ENCODE results near the gene PLEKHG4B.

PLEKHG4B gene

DNA sequence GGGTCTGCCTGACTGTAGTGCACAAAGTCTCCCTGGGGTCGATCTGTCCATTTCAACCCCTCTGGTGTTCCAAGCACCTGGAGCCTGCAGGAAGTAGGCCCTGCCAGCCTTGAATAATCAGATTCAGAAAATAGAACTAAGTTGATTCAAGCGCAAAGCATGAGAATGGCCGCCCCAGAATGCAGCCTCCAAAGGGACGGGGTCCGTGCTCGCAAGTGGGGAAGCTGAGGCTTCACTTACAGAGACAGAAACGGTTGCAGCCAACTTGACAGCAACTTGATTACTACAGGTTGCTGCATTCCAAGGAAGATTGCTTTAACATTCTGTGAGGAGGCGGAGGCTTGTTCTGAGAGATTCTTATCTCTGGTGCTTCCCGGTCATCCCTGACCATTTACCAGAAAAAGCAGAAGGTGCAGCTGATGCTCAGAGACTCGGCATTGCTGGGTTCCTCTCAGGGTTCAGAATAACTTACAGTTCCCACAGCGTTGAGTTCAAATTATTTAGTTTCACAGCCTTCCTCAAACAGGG, 84.4 kb downstream of the PLEKHG4B start:
- WGBS, 2 experiments, result 93 to 96% methylated on average over 11 of the region's 11 CpGs
- Histone ChIP-seq H3K27me3 (ENCODE audit: control insufficient read depth, insufficient read depth, low read length, poor library complexity, severe bottlenecking) (no peaks in the 10 kb centered on the region), H3K4me1 (ENCODE audit: control insufficient read depth, insufficient read depth, low read length) (peaks cover 8% of the 10 kb centered on the region), H3K4me3 (ENCODE audit: insufficient read depth, low read depth, low read length) (no peak overlapping the region), H3K9me3 (ENCODE audit: control insufficient read depth, low read length) (no peaks in the 10 kb centered on the region), H3K36me3 (ENCODE audit: control insufficient read depth, insufficient read depth, low read length) (peaks cover 24% of the 10 kb centered on the region), H3K27ac (ENCODE audit: insufficient read depth, low read depth, low read length, poor library complexity, severe bottlenecking) (no peak overlapping the region)

- H3K4me1 ChIP-seq (ENCODE audit: control insufficient read depth, insufficient read depth, low read length), result peaks cover 8% of the 10 kb centered on the region
- no peak overlapping the region for H3K27ac ChIP-seq (ENCODE audit: insufficient read depth, low read depth, low read length, poor library complexity, severe bottlenecking)
- H3K4me3 ChIP-seq (ENCODE audit: insufficient read depth, low read depth, low read length), result no peak overlapping the region
- 98% methylated on average over 5 of the region's 5 CpGs for WGBS, 2 experiments
- no peaks in the 10 kb centered on the region for H3K9me3 ChIP-seq (ENCODE audit: control insufficient read depth, low read length)
- H3K36me3 ChIP-seq (ENCODE audit: control insufficient read depth, insufficient read depth, low read length), result peaks cover 27% of the 10 kb centered on the region
- no peaks in the 10 kb centered on the region for H3K27me3 ChIP-seq (ENCODE audit: control insufficient read depth, insufficient read depth, low read length, poor library complexity, severe bottlenecking)
Observed at GRCh38 chr5:178110-178509, 86.1 kb downstream of the PLEKHG4B start.

DNA sequence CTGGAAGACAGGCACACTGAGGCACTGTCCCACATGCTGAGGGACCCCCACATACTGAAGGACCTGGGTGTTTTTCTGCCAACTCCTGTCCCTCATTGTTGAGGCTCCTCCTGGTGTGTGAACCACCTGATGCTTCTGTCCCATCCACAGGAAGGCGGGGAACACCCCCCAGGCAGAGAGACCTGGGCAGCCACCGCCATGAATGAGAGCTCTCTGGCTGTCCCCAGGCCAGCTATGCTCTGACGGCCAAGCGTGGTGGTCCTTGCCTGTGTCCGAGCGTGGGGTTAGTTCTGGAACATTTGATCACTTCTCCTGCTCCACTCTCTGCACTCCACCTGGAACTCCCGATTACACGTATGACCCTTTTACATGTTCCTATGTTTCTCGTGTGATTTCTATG, 87.4 kb downstream of the PLEKHG4B start:
- 90% methylated on average over 9 of the region's 9 CpGs for WGBS, 2 experiments
- peaks cover 30% of the 10 kb centered on the region for H3K36me3 ChIP-seq (ENCODE audit: control insufficient read depth, insufficient read depth, low read length)
- H3K27ac ChIP-seq (ENCODE audit: insufficient read depth, low read depth, low read length, poor library complexity, severe bottlenecking), result no peak overlapping the region
- no peak overlapping the region for H3K4me3 ChIP-seq (ENCODE audit: insufficient read depth, low read depth, low read length)
- H3K9me3 ChIP-seq (ENCODE audit: control insufficient read depth, low read length), result no peaks in the 10 kb centered on the region
- H3K27me3 ChIP-seq (ENCODE audit: control insufficient read depth, insufficient read depth, low read length, poor library complexity, severe bottlenecking), result no peaks in the 10 kb centered on the region
- H3K4me1 ChIP-seq (ENCODE audit: control insufficient read depth, insufficient read depth, low read length), result peaks cover 8% of the 10 kb centered on the region

- peaks cover 33% of the 10 kb centered on the region for H3K36me3 ChIP-seq (ENCODE audit: control insufficient read depth, insufficient read depth, low read length)
- H3K27ac ChIP-seq (ENCODE audit: insufficient read depth, low read depth, low read length, poor library complexity, severe bottlenecking), result no peak overlapping the region
- peaks cover 8% of the 10 kb centered on the region for H3K4me1 ChIP-seq (ENCODE audit: control insufficient read depth, insufficient read depth, low read length)
- H3K27me3 ChIP-seq (ENCODE audit: control insufficient read depth, insufficient read depth, low read length, poor library complexity, severe bottlenecking), result no peaks in the 10 kb centered on the region
- no peak overlapping the region for H3K4me3 ChIP-seq (ENCODE audit: insufficient read depth, low read depth, low read length)
- no peaks in the 10 kb centered on the region for H3K9me3 ChIP-seq (ENCODE audit: control insufficient read depth, low read length)
- WGBS, 2 experiments, result 83 to 87% methylated on average over 13 of the region's 13 CpGs
Observed at GRCh38 chr5:180286-180918, 88.4 kb downstream of the PLEKHG4B start.

- Histone ChIP-seq H3K4me3 (ENCODE audit: insufficient read depth, low read depth, low read length) (no peak overlapping the region), H3K4me1 (ENCODE audit: control insufficient read depth, insufficient read depth, low read length) (peaks cover 8% of the 10 kb centered on the region), H3K9me3 (ENCODE audit: control insufficient read depth, low read length) (no peaks in the 10 kb centered on the region), H3K36me3 (ENCODE audit: control insufficient read depth, insufficient read depth, low read length) (peaks cover 33% of the 10 kb centered on the region), H3K27ac (ENCODE audit: insufficient read depth, low read depth, low read length, poor library complexity, severe bottlenecking) (no peak overlapping the region), H3K27me3 (ENCODE audit: control insufficient read depth, insufficient read depth, low read length, poor library complexity, severe bottlenecking) (no peaks in the 10 kb centered on the region)
- WGBS, 2 experiments, result 89% methylated on average over 9 of the region's 9 CpGs
Observed at GRCh38 chr5:181160-181559, 89.2 kb downstream of the PLEKHG4B start.

GRCh38 chr5:181566-181965, 89.6 kb downstream of the PLEKHG4B start:
- 95% methylated on average over 22 of the region's 22 CpGs for WGBS, 2 experiments
- no peak overlapping the region for H3K27ac ChIP-seq (ENCODE audit: insufficient read depth, low read depth, low read length, poor library complexity, severe bottlenecking)
- peaks cover 33% of the 10 kb centered on the region for H3K36me3 ChIP-seq (ENCODE audit: control insufficient read depth, insufficient read depth, low read length)

DNA sequence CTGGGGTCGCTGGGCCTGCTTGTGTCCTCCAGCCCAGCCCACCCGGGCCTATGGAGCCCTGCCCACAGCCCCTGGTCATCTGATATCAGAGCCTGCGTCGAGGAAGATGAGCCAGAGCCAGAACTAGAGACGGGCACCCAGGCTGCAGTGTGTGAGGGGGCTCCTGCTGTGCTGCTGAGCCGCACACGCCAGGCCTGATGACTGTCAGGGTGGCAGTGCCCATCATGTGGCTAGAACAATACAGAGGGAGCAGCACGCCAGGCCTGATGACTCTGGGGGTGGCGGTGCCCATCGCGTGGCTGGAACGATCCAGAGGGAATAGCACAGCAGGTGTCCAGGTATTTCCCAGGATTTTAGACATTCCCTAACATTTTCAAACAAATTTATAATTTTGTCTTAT, 90.2 kb downstream of the PLEKHG4B start:
- H3K27ac ChIP-seq (ENCODE audit: insufficient read depth, low read depth, low read length, poor library complexity, severe bottlenecking), result no peak overlapping the region
- H3K4me3 ChIP-seq (ENCODE audit: insufficient read depth, low read depth, low read length), result no peak overlapping the region
- no peaks in the 10 kb centered on the region for H3K9me3 ChIP-seq (ENCODE audit: control insufficient read depth, low read length)
- 96% methylated on average over 12 of the region's 12 CpGs for WGBS, 2 experiments
- H3K27me3 ChIP-seq (ENCODE audit: control insufficient read depth, insufficient read depth, low read length, poor library complexity, severe bottlenecking), result no peaks in the 10 kb centered on the region
- peaks cover 33% of the 10 kb centered on the region for H3K36me3 ChIP-seq (ENCODE audit: control insufficient read depth, insufficient read depth, low read length)
- peaks cover 8% of the 10 kb centered on the region for H3K4me1 ChIP-seq (ENCODE audit: control insufficient read depth, insufficient read depth, low read length)

More at GRCh38 chr5:181566-181965, 89.6 kb downstream of the PLEKHG4B start:
- Histone ChIP-seq H3K4me3 (ENCODE audit: insufficient read depth, low read depth, low read length) (no peak overlapping the region), H3K9me3 (ENCODE audit: control insufficient read depth, low read length) (no peaks in the 10 kb centered on the region), H3K4me1 (ENCODE audit: control insufficient read depth, insufficient read depth, low read length) (peaks cover 8% of the 10 kb centered on the region), H3K27me3 (ENCODE audit: control insufficient read depth, insufficient read depth, low read length, poor library complexity, severe bottlenecking) (no peaks in the 10 kb centered on the region)

- WGBS, 2 experiments, result 93 to 96% methylated on average over 6 to 7 of the region's 7 CpGs
- H3K4me3 ChIP-seq (ENCODE audit: insufficient read depth, low read depth, low read length), result no peak overlapping the region
- no peak overlapping the region for H3K27ac ChIP-seq (ENCODE audit: insufficient read depth, low read depth, low read length, poor library complexity, severe bottlenecking)
- H3K4me1 ChIP-seq (ENCODE audit: control insufficient read depth, insufficient read depth, low read length), result peaks cover 23% of the 10 kb centered on the region
- no peaks in the 10 kb centered on the region for H3K27me3 ChIP-seq (ENCODE audit: control insufficient read depth, insufficient read depth, low read length, poor library complexity, severe bottlenecking)
- no peaks in the 10 kb centered on the region for H3K9me3 ChIP-seq (ENCODE audit: control insufficient read depth, low read length)
- peaks cover 33% of the 10 kb centered on the region for H3K36me3 ChIP-seq (ENCODE audit: control insufficient read depth, insufficient read depth, low read length)
Observed at GRCh38 chr5:184471-184870, 92.5 kb downstream of the PLEKHG4B start.

DNA sequence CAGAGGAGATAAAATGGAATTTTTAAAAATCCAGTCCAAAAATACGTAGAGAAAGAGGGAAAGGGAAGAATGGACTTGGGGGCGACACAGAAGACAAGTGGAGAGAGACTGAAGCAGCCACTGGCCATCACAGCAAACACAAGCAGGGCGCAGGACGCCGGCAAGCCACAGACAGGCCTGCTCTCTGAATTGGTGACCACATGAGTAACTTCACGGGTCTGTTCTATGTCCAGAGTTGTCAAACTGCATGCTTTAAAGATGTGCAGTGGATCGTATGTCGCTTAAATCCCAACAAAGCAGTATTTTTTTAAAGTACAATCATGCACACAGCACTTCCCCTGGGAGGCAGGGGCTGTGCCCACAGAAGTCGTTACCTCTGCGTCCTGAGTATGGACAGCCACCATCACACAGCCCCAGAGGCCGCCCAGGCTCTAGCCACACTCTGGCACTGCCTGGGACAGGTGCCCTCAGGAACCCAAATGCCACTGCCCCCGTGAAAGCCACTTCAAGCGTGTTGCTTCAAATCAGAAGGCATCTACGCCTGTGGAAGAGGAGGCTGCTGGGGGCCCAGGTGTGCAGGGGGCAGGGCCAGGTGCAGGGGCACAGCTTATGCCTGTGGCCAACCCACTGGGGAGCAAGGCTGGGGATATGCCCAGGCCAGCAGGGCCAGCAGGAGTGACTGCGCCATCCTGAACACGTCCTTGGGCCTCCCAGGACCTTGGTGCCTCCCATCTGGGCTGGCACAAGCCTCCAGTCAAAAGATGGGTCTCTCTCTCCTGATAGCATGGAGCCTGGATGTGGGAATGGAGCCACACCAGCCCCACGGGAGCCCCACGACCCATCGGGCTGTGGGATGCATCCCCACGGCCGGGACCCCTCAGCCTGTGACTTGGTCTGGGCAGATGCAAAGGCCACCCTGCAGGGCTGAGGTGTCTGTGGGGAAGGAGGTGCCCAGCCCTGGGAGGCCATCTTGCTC, 93.4 kb downstream of the PLEKHG4B start:
- Histone ChIP-seq H3K4me1 (ENCODE audit: control insufficient read depth, insufficient read depth, low read length) (peaks cover 16% of the 10 kb centered on the region), H3K27ac (ENCODE audit: insufficient read depth, low read depth, low read length, poor library complexity, severe bottlenecking) (no peak overlapping the region), H3K4me3 (ENCODE audit: insufficient read depth, low read depth, low read length) (no peak overlapping the region), H3K36me3 (ENCODE audit: control insufficient read depth, insufficient read depth, low read length) (peaks cover 32% of the 10 kb centered on the region), H3K9me3 (ENCODE audit: control insufficient read depth, low read length) (no peaks in the 10 kb centered on the region), H3K27me3 (ENCODE audit: control insufficient read depth, insufficient read depth, low read length, poor library complexity, severe bottlenecking) (no peaks in the 10 kb centered on the region)
- 90 to 93% methylated on average over 21 of the region's 21 CpGs for WGBS, 2 experiments

All from ectodermal cell (in vitro differentiated cells).